DOHH2 (cell line): ENCODE measurements around the gene MYL6.

Experiments used
- CTCF ChIP-seq: fragments of 200-600 bp; sonication (generic); IDR thresholded peaks from one replicate; pipeline ENCODE4 v1.5.1; 2014; ENCODE audit warnings: antibody characterized with exemption, mild to moderate bottlenecking, low read depth, low read length; ENCODE audit not compliant: poor library complexity, severe bottlenecking
- EZH2phosphoT487 ChIP-seq: fragments of 200-600 bp; sonication (generic); IDR thresholded peaks from 2 replicates; pipeline ENCODE4 v1.6.1; 2017; ENCODE audit warnings: borderline replicate concordance, mild to moderate bottlenecking, antibody characterized with exemption, low read length, moderate library complexity, mixed read lengths

GRCh38 chr12:56161690-56162351 is 3.7 kb downstream of the MYL6 start:
- TF ChIP-seq EZH2phosphoT487, result no peak
- no peak for TF ChIP-seq CTCF
